Keratinocyte (primary cell): Measurements from ENCODE around the gene DLEC1. TPM values are rescaled to one million over a fixed set of nuclear protein-coding genes. Genes with fewer than 3 reads are reported as not detected.

Experiments
- DNase-seq: peaks from one replicate; pipeline ENCODE4 v3.0.0-alpha.2; 2011; ENCODE audit warnings: low read depth, missing footprints, low spot score
- FAIRE-seq: peaks from 2 replicates; lab custom pipeline; 2011; peaks lifted over from hg19 to GRCh38; lab: Jason Lieb, UNC
- H2AFZ ChIP-seq: 2 replicates; pipeline ENCODE4 v1.6.0; 2012; ENCODE audit warnings: low read length, control low read depth, inconsistent platforms; ENCODE audit not compliant: control insufficient read depth
- H3K27ac ChIP-seq: 2 replicates; pipeline ENCODE4 v1.5.1; 2011; ENCODE audit warnings: low read length; ENCODE audit not compliant: control insufficient read depth, insufficient read depth
- H3K27me3 ChIP-seq: 3 replicates; pipeline ENCODE4 v1.6.0; 2011; ENCODE audit warnings: low read length; ENCODE audit not compliant: control insufficient read depth, insufficient read depth; ENCODE audit errors: extremely low read depth
- H3K36me3 ChIP-seq, 2 experiments: 2 replicates in 1 of 2; 3 replicates in 1 of 2; pipeline ENCODE4 v1.5.1; 2011; ENCODE audit warnings: low read length in 2 of 2, mild to moderate bottlenecking in 1 of 2; ENCODE audit not compliant: control insufficient read depth in 2 of 2, insufficient read depth in 2 of 2; ENCODE audit errors: extremely low read depth in 1 of 2
- H3K4me1 ChIP-seq: 3 replicates; pipeline ENCODE4 v1.5.1; 2011; ENCODE audit warnings: low read length; ENCODE audit not compliant: control insufficient read depth, insufficient read depth; ENCODE audit errors: extremely low read depth
- H3K4me2 ChIP-seq: 3 replicates; pipeline ENCODE4 v1.6.0; 2011; ENCODE audit warnings: low read depth, low read length; ENCODE audit not compliant: control insufficient read depth, insufficient read depth; ENCODE audit errors: extremely low read depth
- H3K4me3 ChIP-seq, 3 experiments: fragments of 200-600 bp in 1 of 3; sonication (generic) in 1 of 3; 2 replicates in 2 of 3; 3 replicates in 1 of 3; pipeline ENCODE4 v1.5.1; 2011 to 2016; ENCODE audit warnings: low read length in 3 of 3, mild to moderate bottlenecking in 3 of 3, control low read depth in 2 of 3, inconsistent platforms in 1 of 3, low read depth in 1 of 3, mixed read lengths in 1 of 3, mixed run types in 1 of 3, moderate library complexity in 1 of 3; ENCODE audit not compliant: control insufficient read depth in 2 of 3, insufficient read depth in 2 of 3; ENCODE audit errors: extremely low read depth in 1 of 3
- H3K79me2 ChIP-seq: 2 replicates; pipeline ENCODE4 v1.6.0; 2012; ENCODE audit warnings: low read length; ENCODE audit not compliant: control insufficient read depth, insufficient read depth
- H3K9ac ChIP-seq: 3 replicates; pipeline ENCODE4 v1.6.0; 2011; ENCODE audit warnings: low read length; ENCODE audit not compliant: control insufficient read depth, insufficient read depth; ENCODE audit errors: extremely low read depth
- H3K9me1 ChIP-seq: 3 replicates; pipeline ENCODE4 v1.6.0; 2011; ENCODE audit warnings: low read length; ENCODE audit not compliant: control insufficient read depth, insufficient read depth; ENCODE audit errors: extremely low read depth
- H3K9me3 ChIP-seq: 2 replicates; pipeline ENCODE4 v1.5.1; 2012; ENCODE audit warnings: low read depth, low read length; ENCODE audit not compliant: control insufficient read depth
- H4K20me1 ChIP-seq: 3 replicates; pipeline ENCODE4 v1.6.0; 2011; ENCODE audit warnings: low read length; ENCODE audit not compliant: control insufficient read depth, insufficient read depth; ENCODE audit errors: extremely low read depth
- CTCF ChIP-seq, 3 experiments: IDR thresholded peaks in 1 of 3; conservative IDR thresholded peaks in 1 of 3; optimal IDR thresholded peaks in 1 of 3; 2 replicates in 2 of 3; 3 replicates in 1 of 3; pipeline versions ENCODE3 to v1.5.1; 2011; ENCODE audit warnings: low read length in 3 of 3, mild to moderate bottlenecking in 3 of 3, moderate library complexity in 2 of 3, control low read depth in 1 of 3, inconsistent platforms in 1 of 3; ENCODE audit not compliant: insufficient read depth in 2 of 3; ENCODE audit errors: extremely low read depth in 1 of 3
- EZH2 ChIP-seq: IDR thresholded peaks from one replicate; pipeline ENCODE4 v1.6.1; 2012; ENCODE audit warnings: inconsistent platforms, mild to moderate bottlenecking, low read length, moderate library complexity
- dilution Hi-C: fragments of 300-500 bp; cut with MboI; formaldehyde crosslinking; loops from one replicate; pipeline ENCODE4 v1.7.0; 2020; ENCODE audit warnings: low sequenced_read_pairs; ENCODE audit not compliant: extremely low pct_ligation_motif_present
- polyA plus RNA-seq, 5 experiments: library from polyadenylated mRNA; depleted of rRNA in 3 of 5; stranded (reverse) in 3 of 5; stranded (forward) in 1 of 5; unstranded in 1 of 5; fragments of >200 nt; gene quantifications; 1 replicate in 1 of 5; 2 replicates in 3 of 5; 3 replicates in 1 of 5; pipeline versions ENCODE4 v1.2.1 to v1.2.3, GENCODE V29; 2011 to 2012; ENCODE audit warnings: missing spikeins in 2 of 5, low read depth in 1 of 5, low replicate concordance in 1 of 5

The DLEC1 gene
- polyA plus RNA-seq, 1 donor (not counting 4 experiments of a cell fraction or from before 2014, with no cell fraction given) = not detected

GRCh38 chr3:37990527-37990926, 48.5 kb upstream of the DLEC1 start, which contains the start of gene VILL:
Gene VILL (plus strand): TSS chr3:37990786. CDS start chr3:37993673, 2,887 bp downstream.
- Histone ChIP-seq H3K36me3 (no peaks in the 10 kb centered on the region), H3K9ac (no peak within 1 kb of the TSS), H3K9me1 (no peaks in the 10 kb centered on the region), H2AFZ (no peak within 1 kb of the TSS), H3K4me2 (no peak within 1 kb of the TSS), H4K20me1 (no peaks in the 10 kb centered on the region), H3K79me2 (no peaks in the 10 kb centered on the region), H3K27ac (no peak within 1 kb of the TSS), H3K4me3 (no peak within 1 kb of the TSS), H3K27me3 (no peaks in the 10 kb centered on the region), H3K4me1 (peaks cover 19% of the 10 kb centered on the region), H3K9me3 (no peaks in the 10 kb centered on the region)
- FAIRE-seq (no peak), DNase-seq (no peak)
- dilution Hi-C loops = no loop called here
- TF ChIP-seq EZH2 (no peak), CTCF (optimal IDR thresholded peaks at IDR 0.05 in 1 of 3, IDR thresholded peaks at IDR 0.05 in 1 of 3, conservative IDR thresholded peaks at IDR 0.05 in 1 of 3; ENCODE audit: extremely low read depth in 1 of 3, insufficient read depth in 2 of 3, low read length in 3 of 3) (no peak)

DNA sequence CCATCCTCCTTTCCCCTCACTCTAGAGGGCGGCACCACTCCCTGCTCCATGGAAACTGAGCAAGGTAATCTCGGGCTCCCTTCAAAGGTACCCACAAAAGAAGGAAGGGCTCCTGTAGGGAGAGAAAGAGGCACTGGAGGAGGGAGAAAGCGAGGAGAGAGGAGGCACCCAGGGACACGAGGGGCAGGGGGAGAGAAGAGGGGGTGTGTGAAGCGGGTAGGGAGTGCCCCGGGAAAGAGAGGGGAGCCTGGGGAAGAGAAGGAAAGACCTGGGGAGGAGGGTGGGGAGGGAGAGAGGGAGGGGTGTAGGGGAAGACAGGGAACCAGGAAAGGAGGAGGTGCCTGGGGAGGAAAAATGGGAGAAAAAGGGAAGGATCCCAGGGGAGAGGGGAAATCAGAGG, 47.9 kb upstream of the DLEC1 start:
- no peaks in the 10 kb centered on the region for H4K20me1 ChIP-seq
- H3K36me3 ChIP-seq = no peaks in the 10 kb centered on the region
- H3K79me2 ChIP-seq = no peaks in the 10 kb centered on the region
- TF ChIP-seq CTCF (optimal IDR thresholded peaks at IDR 0.05 in 1 of 3, IDR thresholded peaks at IDR 0.05 in 1 of 3, conservative IDR thresholded peaks at IDR 0.05 in 1 of 3; ENCODE audit: extremely low read depth in 1 of 3, insufficient read depth in 2 of 3, low read length in 3 of 3) = no peak
- TF ChIP-seq EZH2 = no peak
- H3K4me1 ChIP-seq = peaks cover 19% of the 10 kb centered on the region
- DNase-seq = no peak
- no peak overlapping the region for H3K9ac ChIP-seq
- no peaks in the 10 kb centered on the region for H3K27me3 ChIP-seq
- FAIRE-seq = no peak
- no peak overlapping the region for H3K27ac ChIP-seq
- no peaks in the 10 kb centered on the region for H3K9me3 ChIP-seq
- H2AFZ ChIP-seq = no peak overlapping the region
- no peaks in the 10 kb centered on the region for H3K9me1 ChIP-seq
- no peak overlapping the region for H3K4me2 ChIP-seq
- no peak overlapping the region for H3K4me3 ChIP-seq
- dilution Hi-C loops = no loop called here
